CD4-positive, alpha-beta T cell treated with Interleukin-12 subunit alpha and Interleukin-12 subunit beta, for 1 hour (primary cell): Measurements from ENCODE around the gene NIT2.
"Not testable (repeated sequence)": the region's sequence is repeated elsewhere in the genome, so short reads cannot be mapped to it uniquely, and the experiment has no call there.

Source experiments
- DNase-seq: peaks from one replicate; pipeline ENCODE4 v3.0.0-alpha.2; 2020

NIT2 gene, protein sequence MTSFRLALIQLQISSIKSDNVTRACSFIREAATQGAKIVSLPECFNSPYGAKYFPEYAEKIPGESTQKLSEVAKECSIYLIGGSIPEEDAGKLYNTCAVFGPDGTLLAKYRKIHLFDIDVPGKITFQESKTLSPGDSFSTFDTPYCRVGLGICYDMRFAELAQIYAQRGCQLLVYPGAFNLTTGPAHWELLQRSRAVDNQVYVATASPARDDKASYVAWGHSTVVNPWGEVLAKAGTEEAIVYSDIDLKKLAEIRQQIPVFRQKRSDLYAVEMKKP

DNA sequence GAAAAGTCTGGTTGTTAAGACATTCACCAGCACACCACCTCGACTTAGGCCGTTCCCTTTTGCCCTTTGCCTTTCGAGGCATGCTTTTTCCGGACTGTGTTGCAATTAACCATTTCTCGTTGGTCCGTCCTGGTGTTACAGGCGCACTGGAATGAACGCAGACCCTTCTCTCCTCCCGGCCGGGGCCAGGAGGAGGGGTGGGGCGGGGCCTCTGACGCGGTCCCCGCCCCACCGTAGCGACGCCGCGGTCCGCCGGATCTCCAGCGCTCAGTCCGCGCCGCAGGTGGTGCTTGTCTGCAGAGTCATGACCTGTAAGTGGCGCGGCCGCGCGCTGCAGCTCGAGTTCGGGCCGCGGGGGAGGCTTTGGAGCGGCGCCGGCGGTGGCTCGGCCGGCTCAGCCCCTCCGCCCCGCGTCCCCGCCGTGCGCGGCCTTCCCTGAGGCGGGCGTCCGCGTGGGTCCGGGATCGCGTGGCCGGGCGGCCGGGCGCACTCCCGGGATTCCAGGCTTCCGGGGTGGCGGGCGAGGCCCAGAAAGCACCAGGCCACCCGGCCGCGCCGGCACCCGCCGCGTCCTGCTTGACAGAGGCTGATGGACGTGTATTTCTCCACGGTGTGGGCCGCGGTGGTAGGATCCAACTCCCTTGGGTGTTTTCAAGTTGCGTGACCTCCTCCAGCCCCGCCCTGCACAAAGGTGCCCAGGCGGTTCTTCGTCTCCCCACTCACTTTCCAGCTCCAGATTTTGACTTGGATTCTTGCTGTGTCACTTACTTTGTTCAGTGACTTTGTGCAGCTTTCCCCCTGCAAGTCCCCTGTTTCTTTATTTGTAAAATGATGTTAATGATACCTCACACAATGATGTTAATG lies at the start of gene NIT2:
Gene NIT2, plus strand, starts transcription at position 270 of the 864 bp plus-strand sequence. Its CDS starts 35 bp downstream, at position 305.
- peak; percentile 80 for DNase-seq

GRCh38 chr3:100288288-100288894 lies 46.2 kb upstream of the NIT2 start:
- no peak for DNase-seq

DNA sequence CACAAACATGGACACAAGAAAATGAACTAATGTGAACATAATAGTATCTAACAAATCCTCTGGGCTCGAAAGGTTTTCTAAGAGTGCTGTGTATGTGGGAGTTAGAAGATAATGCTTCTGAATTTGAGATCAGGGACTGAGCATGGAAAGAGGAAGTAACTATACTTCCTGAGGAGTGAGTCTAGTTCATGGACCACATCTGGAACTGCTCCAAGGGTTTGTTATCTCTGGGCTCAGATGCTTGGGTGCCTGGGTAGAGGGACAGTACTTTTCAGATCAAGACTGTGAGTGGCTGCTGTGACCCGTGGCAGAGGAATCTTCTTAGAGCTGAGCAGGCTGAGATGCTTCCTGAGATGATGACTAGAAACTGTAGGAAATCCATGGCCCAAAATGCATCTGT lies 45.2 kb upstream of the NIT2 start:
- no peak for DNase-seq

DNA sequence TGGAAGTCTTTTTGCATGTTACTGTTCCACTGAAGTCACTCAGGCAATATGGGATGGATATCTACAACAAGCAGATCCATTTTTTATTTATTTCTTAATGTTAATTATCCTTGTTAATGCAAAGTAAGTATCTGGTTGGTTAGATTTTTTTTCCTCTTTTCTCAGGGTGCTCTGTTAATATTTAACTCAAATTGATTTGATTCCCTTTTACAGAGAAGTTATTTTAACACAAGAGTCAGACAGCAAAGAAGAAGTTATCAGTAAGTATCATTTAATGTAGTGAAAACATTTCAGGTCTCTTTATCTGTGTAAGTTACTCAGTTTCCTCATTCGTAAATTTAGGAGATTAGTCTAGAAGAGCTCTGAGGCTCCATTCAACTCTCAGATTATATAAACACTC lies 39.5 kb upstream of the NIT2 start:
- no peak for DNase-seq

- no peak for DNase-seq
Observed at GRCh38 chr3:100297784-100298183, 36.8 kb upstream of the NIT2 start.

DNA sequence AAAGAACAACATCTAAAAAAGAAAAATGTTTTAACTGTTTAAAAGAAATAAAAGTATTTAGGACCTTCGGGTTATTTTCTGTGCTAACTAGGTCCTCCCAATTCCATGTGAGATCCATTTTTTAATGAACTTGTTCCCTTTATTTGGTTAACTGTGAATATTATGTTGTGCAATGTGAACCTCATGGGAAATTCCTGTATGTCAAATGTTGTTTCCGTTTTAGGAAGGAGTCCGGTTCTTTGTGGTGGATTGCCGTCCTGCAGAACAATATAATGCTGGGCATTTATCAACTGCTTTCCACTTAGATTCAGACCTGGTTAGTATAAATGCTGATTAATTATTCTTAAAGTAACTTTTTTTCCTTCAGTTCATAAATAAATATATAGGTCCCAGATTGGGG lies 35.5 kb upstream of the NIT2 start:
- DNase-seq, result no peak

DNA sequence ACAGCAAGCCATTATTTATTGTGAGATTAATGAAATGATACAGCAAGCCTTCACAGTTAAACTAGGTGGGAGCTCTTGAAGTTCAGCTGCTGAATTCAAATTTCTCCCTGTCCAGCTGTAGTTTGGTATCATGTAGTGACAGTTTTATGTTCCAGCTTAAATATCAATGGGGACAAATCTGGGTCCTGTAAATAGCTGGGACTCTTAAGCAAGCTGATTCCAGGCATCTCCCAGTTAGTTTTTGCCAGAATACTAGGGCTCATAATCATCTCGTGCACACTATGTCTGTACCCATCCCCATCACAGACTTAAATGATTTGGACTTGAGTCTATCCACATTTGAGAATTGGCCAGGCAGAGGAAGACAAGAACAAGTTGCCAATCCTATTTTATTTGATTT lies 27.9 kb upstream of the NIT2 start:
- no peak for DNase-seq

DNA sequence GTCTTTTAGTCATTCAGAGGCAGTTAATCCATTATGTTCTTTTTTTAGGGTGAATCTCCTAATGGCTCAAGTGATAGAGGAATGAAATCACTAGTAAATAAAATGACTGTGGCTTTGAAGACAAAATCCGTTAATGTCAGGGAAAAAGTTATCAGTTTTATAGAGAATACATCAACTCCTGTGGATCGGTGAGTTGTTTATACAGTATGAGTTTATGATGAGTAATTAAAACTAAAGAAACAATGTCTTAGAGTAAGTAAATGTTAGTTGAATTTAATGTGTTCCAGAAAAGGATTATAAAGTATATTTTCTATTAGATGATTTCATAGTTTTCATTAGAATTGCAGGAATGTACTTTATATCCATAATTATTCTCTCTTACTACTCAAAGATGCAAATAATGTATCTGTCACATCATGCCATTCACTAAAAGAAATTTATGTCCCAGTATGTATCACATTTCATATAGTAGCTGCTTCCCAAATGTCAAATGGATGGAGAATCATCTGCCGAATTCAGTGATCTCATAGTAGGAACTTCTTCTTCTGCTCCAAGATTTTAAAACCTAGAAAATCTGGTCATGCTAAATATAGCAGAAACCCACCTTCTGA lies 24.1 kb upstream of the NIT2 start:
- DNase-seq, result no peak

DNA sequence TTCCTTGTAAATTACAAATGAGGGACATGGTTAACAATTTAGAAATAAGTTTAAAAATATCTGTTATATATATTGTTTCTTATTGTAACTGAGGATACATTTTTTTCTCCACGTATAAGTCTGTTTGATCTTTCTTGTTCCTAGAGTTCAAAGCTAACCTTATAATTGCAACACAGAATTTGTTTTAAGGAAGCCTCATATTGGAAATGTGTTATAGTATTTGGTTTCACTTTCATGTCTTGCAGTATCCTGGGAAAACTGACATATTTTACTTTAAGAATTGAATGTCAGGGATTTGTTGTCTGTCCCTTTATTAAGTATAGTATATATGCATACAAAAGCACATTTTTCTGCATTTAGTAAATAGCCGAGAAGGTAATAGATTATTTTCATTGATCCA lies 23.5 kb upstream of the NIT2 start:
- DNase-seq, result no peak

DNA sequence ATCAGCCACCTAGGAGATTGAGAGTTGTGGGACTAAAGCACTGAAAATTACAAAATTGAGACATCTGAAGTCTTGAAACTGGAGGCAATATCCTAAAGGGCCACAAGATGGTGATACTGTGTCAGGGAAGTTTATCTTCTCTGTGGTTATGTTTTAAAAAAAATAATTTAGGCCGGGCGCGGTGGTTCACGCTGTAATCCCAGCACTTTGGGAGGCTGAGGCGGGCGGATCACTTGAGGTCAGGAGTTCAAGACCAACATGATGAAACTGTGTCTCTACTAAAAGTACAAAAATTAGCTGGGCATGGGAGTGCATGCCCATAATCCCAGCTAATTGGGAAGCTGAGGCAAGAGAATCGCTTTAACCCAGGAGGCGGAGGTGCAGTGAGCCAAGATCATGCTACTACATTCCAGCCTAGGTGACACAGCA lies 17.9 kb upstream of the NIT2 start:
- DNase-seq, result peak; percentile 67

GRCh38 chr3:100317912-100318311 lies 16.6 kb upstream of the NIT2 start:
- no peak for DNase-seq

- DNase-seq, result no peak
Observed at GRCh38 chr3:100319951-100320350, 14.6 kb upstream of the NIT2 start.

GRCh38 chr3:100324044-100324443 lies 10.5 kb upstream of the NIT2 start:
- no peak for DNase-seq

GRCh38 chr3:100325827-100326226 lies 8.7 kb upstream of the NIT2 start:
- DNase-seq, result no peak

- not testable (repeated sequence) for DNase-seq
Observed at GRCh38 chr3:100327377-100327776, 7.2 kb upstream of the NIT2 start.

- DNase-seq, result no peak
Observed at GRCh38 chr3:100329800-100330489, 4.6 kb upstream of the NIT2 start.

- DNase-seq, result no peak
Observed at GRCh38 chr3:100330651-100331050, 3.9 kb upstream of the NIT2 start.

DNA sequence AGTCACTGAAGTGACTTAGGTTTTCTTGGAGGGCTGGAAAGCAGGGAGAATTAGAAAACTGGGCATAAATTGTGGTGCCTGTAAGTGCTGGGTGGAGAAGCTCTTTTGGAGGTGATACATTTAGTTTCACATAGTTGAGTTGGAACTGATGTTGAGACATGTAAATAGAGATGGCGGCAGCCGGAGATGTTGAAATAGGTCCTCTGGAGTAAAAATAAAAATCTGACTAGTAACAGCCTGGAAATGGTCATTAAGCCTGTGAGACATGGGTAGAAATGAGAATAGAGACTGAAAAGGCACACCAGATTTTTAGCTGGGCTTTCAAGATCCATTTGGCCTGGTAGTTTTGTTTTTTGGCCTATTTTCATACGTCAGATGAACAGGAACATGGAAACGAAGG lies 2.9 kb upstream of the NIT2 start:
- DNase-seq, result no peak

- no peak for DNase-seq
Observed at GRCh38 chr3:100333051-100333450, 1.5 kb upstream of the NIT2 start.

DNA sequence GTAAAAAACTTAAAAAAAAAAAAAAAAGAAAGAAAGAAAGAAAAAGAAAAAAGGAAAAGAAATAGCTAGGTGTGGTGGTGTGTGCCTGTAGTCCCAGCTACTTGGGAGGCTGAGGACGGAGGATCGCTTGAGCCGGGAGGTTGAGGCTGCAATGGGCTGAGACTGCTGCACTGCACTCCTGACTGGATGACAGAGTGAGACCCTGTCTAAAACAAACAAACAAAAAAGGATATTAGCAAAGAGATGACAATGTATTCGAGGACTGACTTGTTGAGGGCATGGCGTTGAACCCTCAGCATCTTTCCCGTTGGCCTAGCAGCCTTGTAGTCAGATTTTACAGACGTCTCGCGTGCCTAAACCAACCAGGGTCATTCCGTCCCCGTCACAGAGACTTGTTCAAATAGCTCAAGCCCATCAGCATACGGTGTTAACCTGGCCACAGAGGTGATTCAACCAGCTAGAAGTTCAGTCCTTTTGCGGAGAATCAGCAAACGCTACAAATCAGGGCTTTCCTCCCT lies 528 bp upstream of the NIT2 start:
- DNase-seq, result no peak

- peak; percentile 19 for DNase-seq
Observed at GRCh38 chr3:100335434-100335833, 877 bp downstream of the NIT2 start.

- DNase-seq, result not testable (repeated sequence)
Observed at GRCh38 chr3:100336229-100336628, 1.7 kb downstream of the NIT2 start.

DNA sequence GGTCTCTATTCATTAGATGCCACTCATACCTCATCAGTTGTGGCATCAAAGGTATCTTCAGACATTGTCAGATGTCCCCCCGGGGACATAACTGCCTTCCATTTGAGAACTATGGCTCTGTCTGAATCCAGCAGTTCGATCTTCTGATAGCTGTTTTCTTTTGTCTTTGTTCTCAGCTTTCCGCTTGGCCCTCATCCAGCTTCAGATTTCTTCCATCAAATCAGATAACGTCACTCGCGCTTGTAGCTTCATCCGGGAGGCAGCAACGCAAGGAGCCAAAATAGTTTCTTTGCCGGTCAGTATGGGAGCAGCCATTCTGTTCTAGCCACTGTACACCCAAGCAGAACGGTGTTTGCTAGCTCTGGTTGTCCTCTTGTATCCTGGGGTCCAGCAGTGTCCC lies 4.4 kb downstream of the NIT2 start:
- no peak for DNase-seq
